K562 (cell line): Measurements from ENCODE around the gene MALAT1. TPM values are rescaled to one million over a fixed set of nuclear protein-coding genes. Genes with fewer than 3 reads are reported as not detected.
A peak's percentile ranks its signal among the peaks of the same experiment; 100 is the strongest.

ENCODE experiments used
- CBFA2T2 ChIP-seq: fragments of 450-650 bp; conservative IDR thresholded peaks from 2 replicates; pipeline ENCODE4 v1.6.1; 2017; ENCODE audit warnings: mild to moderate bottlenecking
- FOS ChIP-seq: IDR thresholded peaks from 3 replicates; pipeline ENCODE4 v1.6.1; 2011; ENCODE audit not compliant: insufficient read length; ENCODE audit errors: extremely low read depth
- LCOR ChIP-seq: sonication (generic); formaldehyde crosslinking; IDR thresholded peaks from 2 replicates; pipeline ENCODE4 v1.8.0; 2022; ENCODE audit warnings: mild to moderate bottlenecking, missing genetic modification reagents
- NCOA6 ChIP-seq: fragments of 450-650 bp; IDR thresholded peaks from 2 replicates; pipeline ENCODE4 v1.6.1; 2017; ENCODE audit warnings: mild to moderate bottlenecking
- NCOR1 ChIP-seq: fragments of 450-650 bp; IDR thresholded peaks from 2 replicates; pipeline ENCODE4 v1.6.1; 2016; ENCODE audit warnings: mild to moderate bottlenecking, moderate library complexity
- ZNF133 ChIP-seq: fragments of 250-450 bp; sonication (Bioruptor Pico); IDR thresholded peaks from 2 replicates; pipeline ENCODE4 v1.4.0; 2020; ENCODE audit warnings: mild to moderate bottlenecking
- ZNF780A ChIP-seq: fragments of 250-450 bp; sonication (Bioruptor Pico); IDR thresholded peaks from 2 replicates; pipeline ENCODE4 v1.5.0; 2021; ENCODE audit warnings: mild to moderate bottlenecking
- polyA plus RNA-seq, 8 experiments: library from polyadenylated mRNA; depleted of rRNA in 4 of 8; stranded (reverse) in 5 of 8; unstranded in 3 of 8; fragments of >200 nt; fragmentation: Nextera tagmentation in 2 of 8; fragmentation: Illumina TruSeq in 1 of 8; extraction: Ambion mirVana in 2 of 8; extraction: Trizol in 1 of 8; gene quantifications; 2 replicates each; pipeline versions ENCODE4 v1.2.1 to v1.2.3, GENCODE V29; 2011 to 2014; ENCODE audit warnings: inconsistent platforms in 1 of 8, missing spikeins in 1 of 8
- total RNA-seq, 7 experiments: library from RNA; depleted of rRNA in 6 of 7; stranded (reverse); fragments of >200 nt in 6 of 7; fragmentation: Illumina TruSeq in 2 of 7; extraction: Trizol in 2 of 7; gene quantifications; 2 replicates each; pipeline versions ENCODE4 v1.2.1 to v1.2.3, GENCODE V29; 2011 to 2021; ENCODE audit warnings: low replicate concordance in 1 of 7
- TF ChIP-seq, protein P1 (sequence below): fragments of 250-450 bp; sonication (Bioruptor Pico); IDR thresholded peaks from 2 replicates; pipeline ENCODE4 v1.4.0; 2020
- TF ChIP-seq, protein P2 (sequence below): fragments of 450-650 bp; IDR thresholded peaks from 2 replicates; pipeline ENCODE4 v1.6.1; 2016; ENCODE audit warnings: mild to moderate bottlenecking, moderate library complexity
- TF ChIP-seq, protein P3 (sequence below): sonication (generic); formaldehyde crosslinking; IDR thresholded peaks from 2 replicates; pipeline ENCODE4 v1.8.0; 2022; ENCODE audit warnings: mild to moderate bottlenecking, missing genetic modification reagents

The MALAT1 gene
- total and polyA plus RNA-seq, 9 of the 15 experiments (the other 6 are each of a cell fraction or from before 2014, with no cell fraction given): 363 to 8,715 (median 2,351) TPM

DNA sequence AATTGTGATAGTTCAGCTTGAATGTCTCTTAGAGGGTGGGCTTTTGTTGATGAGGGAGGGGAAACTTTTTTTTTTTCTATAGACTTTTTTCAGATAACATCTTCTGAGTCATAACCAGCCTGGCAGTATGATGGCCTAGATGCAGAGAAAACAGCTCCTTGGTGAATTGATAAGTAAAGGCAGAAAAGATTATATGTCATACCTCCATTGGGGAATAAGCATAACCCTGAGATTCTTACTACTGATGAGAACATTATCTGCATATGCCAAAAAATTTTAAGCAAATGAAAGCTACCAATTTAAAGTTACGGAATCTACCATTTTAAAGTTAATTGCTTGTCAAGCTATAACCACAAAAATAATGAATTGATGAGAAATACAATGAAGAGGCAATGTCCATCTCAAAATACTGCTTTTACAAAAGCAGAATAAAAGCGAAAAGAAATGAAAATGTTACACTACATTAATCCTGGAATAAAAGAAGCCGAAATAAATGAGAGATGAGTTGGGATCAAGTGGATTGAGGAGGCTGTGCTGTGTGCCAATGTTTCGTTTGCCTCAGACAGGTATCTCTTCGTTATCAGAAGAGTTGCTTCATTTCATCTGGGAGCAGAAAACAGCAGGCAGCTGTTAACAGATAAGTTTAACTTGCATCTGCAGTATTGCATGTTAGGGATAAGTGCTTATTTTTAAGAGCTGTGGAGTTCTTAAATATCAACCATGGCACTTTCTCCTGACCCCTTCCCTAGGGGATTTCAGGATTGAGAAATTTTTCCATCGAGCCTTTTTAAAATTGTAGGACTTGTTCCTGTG, 3.9 kb downstream of the MALAT1 start (continued):
- no peak for TF ChIP-seq FOS
- TF ChIP-seq ZNF133 (CRISPR knock-in tag): no peak
- TF ChIP-seq CBFA2T2: no peak
- TF ChIP-seq LCOR: peak; percentile 28; the same call in 1 of the 2 replicates
- TF ChIP-seq NCOA6: no peak
- peak; percentile 60 for TF ChIP-seq NCOR1
- TF ChIP-seq ZNF780A (CRISPR knock-in tag): peak; percentile 32; the same call in 1 of the 2 replicates
- TF ChIP-seq, protein P1, sequence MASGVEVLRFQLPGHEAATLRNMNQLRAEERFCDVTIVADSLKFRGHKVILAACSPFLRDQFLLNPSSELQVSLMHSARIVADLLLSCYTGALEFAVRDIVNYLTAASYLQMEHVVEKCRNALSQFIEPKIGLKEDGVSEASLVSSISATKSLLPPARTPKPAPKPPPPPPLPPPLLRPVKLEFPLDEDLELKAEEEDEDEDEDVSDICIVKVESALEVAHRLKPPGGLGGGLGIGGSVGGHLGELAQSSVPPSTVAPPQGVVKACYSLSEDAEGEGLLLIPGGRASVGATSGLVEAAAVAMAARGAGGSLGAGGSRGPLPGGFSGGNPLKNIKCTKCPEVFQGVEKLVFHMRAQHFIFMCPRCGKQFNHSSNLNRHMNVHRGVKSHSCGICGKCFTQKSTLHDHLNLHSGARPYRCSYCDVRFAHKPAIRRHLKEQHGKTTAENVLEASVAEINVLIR (CRISPR knock-in tag): 0 out of 2 replicates have a peak, but pooled peaks have one; percentile 26
- TF ChIP-seq, protein P2, sequence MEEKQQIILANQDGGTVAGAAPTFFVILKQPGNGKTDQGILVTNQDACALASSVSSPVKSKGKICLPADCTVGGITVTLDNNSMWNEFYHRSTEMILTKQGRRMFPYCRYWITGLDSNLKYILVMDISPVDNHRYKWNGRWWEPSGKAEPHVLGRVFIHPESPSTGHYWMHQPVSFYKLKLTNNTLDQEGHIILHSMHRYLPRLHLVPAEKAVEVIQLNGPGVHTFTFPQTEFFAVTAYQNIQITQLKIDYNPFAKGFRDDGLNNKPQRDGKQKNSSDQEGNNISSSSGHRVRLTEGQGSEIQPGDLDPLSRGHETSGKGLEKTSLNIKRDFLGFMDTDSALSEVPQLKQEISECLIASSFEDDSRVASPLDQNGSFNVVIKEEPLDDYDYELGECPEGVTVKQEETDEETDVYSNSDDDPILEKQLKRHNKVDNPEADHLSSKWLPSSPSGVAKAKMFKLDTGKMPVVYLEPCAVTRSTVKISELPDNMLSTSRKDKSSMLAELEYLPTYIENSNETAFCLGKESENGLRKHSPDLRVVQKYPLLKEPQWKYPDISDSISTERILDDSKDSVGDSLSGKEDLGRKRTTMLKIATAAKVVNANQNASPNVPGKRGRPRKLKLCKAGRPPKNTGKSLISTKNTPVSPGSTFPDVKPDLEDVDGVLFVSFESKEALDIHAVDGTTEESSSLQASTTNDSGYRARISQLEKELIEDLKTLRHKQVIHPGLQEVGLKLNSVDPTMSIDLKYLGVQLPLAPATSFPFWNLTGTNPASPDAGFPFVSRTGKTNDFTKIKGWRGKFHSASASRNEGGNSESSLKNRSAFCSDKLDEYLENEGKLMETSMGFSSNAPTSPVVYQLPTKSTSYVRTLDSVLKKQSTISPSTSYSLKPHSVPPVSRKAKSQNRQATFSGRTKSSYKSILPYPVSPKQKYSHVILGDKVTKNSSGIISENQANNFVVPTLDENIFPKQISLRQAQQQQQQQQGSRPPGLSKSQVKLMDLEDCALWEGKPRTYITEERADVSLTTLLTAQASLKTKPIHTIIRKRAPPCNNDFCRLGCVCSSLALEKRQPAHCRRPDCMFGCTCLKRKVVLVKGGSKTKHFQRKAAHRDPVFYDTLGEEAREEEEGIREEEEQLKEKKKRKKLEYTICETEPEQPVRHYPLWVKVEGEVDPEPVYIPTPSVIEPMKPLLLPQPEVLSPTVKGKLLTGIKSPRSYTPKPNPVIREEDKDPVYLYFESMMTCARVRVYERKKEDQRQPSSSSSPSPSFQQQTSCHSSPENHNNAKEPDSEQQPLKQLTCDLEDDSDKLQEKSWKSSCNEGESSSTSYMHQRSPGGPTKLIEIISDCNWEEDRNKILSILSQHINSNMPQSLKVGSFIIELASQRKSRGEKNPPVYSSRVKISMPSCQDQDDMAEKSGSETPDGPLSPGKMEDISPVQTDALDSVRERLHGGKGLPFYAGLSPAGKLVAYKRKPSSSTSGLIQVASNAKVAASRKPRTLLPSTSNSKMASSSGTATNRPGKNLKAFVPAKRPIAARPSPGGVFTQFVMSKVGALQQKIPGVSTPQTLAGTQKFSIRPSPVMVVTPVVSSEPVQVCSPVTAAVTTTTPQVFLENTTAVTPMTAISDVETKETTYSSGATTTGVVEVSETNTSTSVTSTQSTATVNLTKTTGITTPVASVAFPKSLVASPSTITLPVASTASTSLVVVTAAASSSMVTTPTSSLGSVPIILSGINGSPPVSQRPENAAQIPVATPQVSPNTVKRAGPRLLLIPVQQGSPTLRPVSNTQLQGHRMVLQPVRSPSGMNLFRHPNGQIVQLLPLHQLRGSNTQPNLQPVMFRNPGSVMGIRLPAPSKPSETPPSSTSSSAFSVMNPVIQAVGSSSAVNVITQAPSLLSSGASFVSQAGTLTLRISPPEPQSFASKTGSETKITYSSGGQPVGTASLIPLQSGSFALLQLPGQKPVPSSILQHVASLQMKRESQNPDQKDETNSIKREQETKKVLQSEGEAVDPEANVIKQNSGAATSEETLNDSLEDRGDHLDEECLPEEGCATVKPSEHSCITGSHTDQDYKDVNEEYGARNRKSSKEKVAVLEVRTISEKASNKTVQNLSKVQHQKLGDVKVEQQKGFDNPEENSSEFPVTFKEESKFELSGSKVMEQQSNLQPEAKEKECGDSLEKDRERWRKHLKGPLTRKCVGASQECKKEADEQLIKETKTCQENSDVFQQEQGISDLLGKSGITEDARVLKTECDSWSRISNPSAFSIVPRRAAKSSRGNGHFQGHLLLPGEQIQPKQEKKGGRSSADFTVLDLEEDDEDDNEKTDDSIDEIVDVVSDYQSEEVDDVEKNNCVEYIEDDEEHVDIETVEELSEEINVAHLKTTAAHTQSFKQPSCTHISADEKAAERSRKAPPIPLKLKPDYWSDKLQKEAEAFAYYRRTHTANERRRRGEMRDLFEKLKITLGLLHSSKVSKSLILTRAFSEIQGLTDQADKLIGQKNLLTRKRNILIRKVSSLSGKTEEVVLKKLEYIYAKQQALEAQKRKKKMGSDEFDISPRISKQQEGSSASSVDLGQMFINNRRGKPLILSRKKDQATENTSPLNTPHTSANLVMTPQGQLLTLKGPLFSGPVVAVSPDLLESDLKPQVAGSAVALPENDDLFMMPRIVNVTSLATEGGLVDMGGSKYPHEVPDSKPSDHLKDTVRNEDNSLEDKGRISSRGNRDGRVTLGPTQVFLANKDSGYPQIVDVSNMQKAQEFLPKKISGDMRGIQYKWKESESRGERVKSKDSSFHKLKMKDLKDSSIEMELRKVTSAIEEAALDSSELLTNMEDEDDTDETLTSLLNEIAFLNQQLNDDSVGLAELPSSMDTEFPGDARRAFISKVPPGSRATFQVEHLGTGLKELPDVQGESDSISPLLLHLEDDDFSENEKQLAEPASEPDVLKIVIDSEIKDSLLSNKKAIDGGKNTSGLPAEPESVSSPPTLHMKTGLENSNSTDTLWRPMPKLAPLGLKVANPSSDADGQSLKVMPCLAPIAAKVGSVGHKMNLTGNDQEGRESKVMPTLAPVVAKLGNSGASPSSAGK: no peak
- TF ChIP-seq, protein P3, sequence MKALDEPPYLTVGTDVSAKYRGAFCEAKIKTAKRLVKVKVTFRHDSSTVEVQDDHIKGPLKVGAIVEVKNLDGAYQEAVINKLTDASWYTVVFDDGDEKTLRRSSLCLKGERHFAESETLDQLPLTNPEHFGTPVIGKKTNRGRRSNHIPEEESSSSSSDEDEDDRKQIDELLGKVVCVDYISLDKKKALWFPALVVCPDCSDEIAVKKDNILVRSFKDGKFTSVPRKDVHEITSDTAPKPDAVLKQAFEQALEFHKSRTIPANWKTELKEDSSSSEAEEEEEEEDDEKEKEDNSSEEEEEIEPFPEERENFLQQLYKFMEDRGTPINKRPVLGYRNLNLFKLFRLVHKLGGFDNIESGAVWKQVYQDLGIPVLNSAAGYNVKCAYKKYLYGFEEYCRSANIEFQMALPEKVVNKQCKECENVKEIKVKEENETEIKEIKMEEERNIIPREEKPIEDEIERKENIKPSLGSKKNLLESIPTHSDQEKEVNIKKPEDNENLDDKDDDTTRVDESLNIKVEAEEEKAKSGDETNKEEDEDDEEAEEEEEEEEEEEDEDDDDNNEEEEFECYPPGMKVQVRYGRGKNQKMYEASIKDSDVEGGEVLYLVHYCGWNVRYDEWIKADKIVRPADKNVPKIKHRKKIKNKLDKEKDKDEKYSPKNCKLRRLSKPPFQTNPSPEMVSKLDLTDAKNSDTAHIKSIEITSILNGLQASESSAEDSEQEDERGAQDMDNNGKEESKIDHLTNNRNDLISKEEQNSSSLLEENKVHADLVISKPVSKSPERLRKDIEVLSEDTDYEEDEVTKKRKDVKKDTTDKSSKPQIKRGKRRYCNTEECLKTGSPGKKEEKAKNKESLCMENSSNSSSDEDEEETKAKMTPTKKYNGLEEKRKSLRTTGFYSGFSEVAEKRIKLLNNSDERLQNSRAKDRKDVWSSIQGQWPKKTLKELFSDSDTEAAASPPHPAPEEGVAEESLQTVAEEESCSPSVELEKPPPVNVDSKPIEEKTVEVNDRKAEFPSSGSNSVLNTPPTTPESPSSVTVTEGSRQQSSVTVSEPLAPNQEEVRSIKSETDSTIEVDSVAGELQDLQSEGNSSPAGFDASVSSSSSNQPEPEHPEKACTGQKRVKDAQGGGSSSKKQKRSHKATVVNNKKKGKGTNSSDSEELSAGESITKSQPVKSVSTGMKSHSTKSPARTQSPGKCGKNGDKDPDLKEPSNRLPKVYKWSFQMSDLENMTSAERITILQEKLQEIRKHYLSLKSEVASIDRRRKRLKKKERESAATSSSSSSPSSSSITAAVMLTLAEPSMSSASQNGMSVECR: 0 out of 2 replicates have a peak, but pooled peaks have one; percentile 26
